HCT116 (cell line): Measurements from ENCODE around the gene IRAG1. TPM values are rescaled to one million over a fixed set of nuclear protein-coding genes. Genes with fewer than 3 reads are reported as not detected.
A peak's percentile ranks its signal among the peaks of the same experiment; 100 is the strongest.

Experiments
- ATAC-seq: fragments of 200-7000 bp; cut with Tn5 transposase; 2 replicates; pipeline ENCODE4 v1.9.1; 2020; ENCODE audit warnings: mild to moderate bottlenecking, moderate library complexity
- Bru-seq: library from RNA; stranded (reverse); fragments of 400-500 nt; gene quantifications from one replicate; lab custom pipeline; 2021; lab: Mats Ljungman, UMichigan
- BruChase-seq, 2 experiments: library from RNA; stranded (reverse); fragments of 400-500 nt; gene quantifications; one replicate each; lab custom pipeline; 2021; lab: Mats Ljungman, UMichigan
- BruUV-seq: library from RNA; stranded (reverse); fragments of 400-500 nt; replicated peaks from 2 replicates; lab custom pipeline; 2021; lab: Mats Ljungman, UMichigan
- CTCF ChIA-PET: fragments of 300-600 bp; sonication (Branson Sonifier 250); formaldehyde crosslinking; loops from one replicate; lab custom pipeline; 2021; ENCODE audit warnings: antibody characterized with exemption; lab: Charles Lee
- POLR2A ChIA-PET: fragments of 300-600, 350-600 bp; sonication (Branson Sonifier 250); formaldehyde crosslinking; loops from one replicate; lab custom pipeline; 2021; ENCODE audit warnings: antibody characterized with exemption; lab: Charles Lee
- RAD21 ChIA-PET, 2 experiments: fragments of 300-600 bp; sonication (Branson Sonifier 250); formaldehyde crosslinking; loops; one replicate each; lab custom pipeline; 2023; ENCODE audit warnings: low total read pairs in 2 of 2; ENCODE audit not compliant: uncharacterized antibody in 2 of 2, unreplicated experiment in 2 of 2, low non-redundant PET in 1 of 2; lab: Charles Lee
- DNase-seq: peaks from one replicate; pipeline ENCODE4 v3.0.0-alpha.2; 2010; ENCODE audit warnings: low read depth, low spot score
- H2AFZ ChIP-seq: fragments of 200-600 bp; shearing (Covaris generic), sonication (generic); 2 replicates; pipeline ENCODE4 v1.6.1; 2017; ENCODE audit warnings: low read depth, mixed run types, mixed read lengths, antibody characterized with exemption, low read length; ENCODE audit not compliant: poor library complexity, severe bottlenecking
- H3K27ac ChIP-seq: 2 replicates; pipeline ENCODE4 v1.5.1; 2012; ENCODE audit warnings: low read depth, low read length
- H3K27me3 ChIP-seq: fragments of 200-600 bp; sonication (generic); 2 replicates; pipeline ENCODE4 v1.6.1; 2016; ENCODE audit warnings: mixed run types, low read length, mixed read lengths; ENCODE audit not compliant: insufficient read depth
- H3K36me3 ChIP-seq, 2 experiments: fragments of 200-500 bp in 1 of 2; fragments of 200-600 bp in 1 of 2; sonication (Bioruptor generic) in 1 of 2; sonication (generic) in 1 of 2; 2 replicates each; pipeline versions ENCODE4 v1.5.1 to v1.6.1; 2014 to 2016; ENCODE audit warnings: low read length in 2 of 2, inconsistent platforms in 1 of 2, mixed read lengths in 1 of 2, mixed run types in 1 of 2; ENCODE audit not compliant: insufficient read depth in 2 of 2, control insufficient read depth in 1 of 2
- H3K4me1 ChIP-seq, 2 experiments: fragments of 200-600 bp in 1 of 2; sonication (generic) in 1 of 2; 2 replicates each; pipeline versions ENCODE4 v1.5.1 to v1.6.1; 2012 to 2017; ENCODE audit warnings: low read length in 2 of 2, inconsistent platforms in 1 of 2, mild to moderate bottlenecking in 1 of 2, mixed read lengths in 1 of 2, mixed run types in 1 of 2, moderate library complexity in 1 of 2; ENCODE audit not compliant: insufficient read depth in 2 of 2, control insufficient read depth in 1 of 2
- H3K4me2 ChIP-seq: fragments of 200-600 bp; sonication (generic); 2 replicates; pipeline ENCODE4 v1.6.1; 2017; ENCODE audit warnings: mixed run types, low read length, mixed read lengths
- H3K4me3 ChIP-seq, 2 experiments: fragments of 200-600 bp in 1 of 2; sonication (generic) in 1 of 2; replicated peaks in 1 of 2; 2 replicates each; pipeline ENCODE4 v1.5.1; 2011 to 2016; ENCODE audit warnings: low read length in 2 of 2, control low read depth in 1 of 2, low read depth in 1 of 2, mild to moderate bottlenecking in 1 of 2, mixed read lengths in 1 of 2, mixed run types in 1 of 2
- H3K79me2 ChIP-seq: fragments of 200-600 bp; sonication (generic); 2 replicates; pipeline ENCODE4 v1.6.1; 2017; ENCODE audit warnings: mild to moderate bottlenecking, mixed run types, low read length, moderate library complexity, mixed read lengths; ENCODE audit not compliant: insufficient read depth
- H3K9ac ChIP-seq: fragments of 200-600 bp; sonication (generic); 2 replicates; pipeline ENCODE4 v1.6.1; 2016; ENCODE audit warnings: low read length, mixed read lengths
- H3K9me2 ChIP-seq: fragments of 200-600 bp; sonication (generic), shearing (Covaris generic); 2 replicates; pipeline ENCODE4 v1.6.1; 2017; ENCODE audit warnings: mixed run types, mild to moderate bottlenecking, moderate library complexity; ENCODE audit not compliant: insufficient read depth
- H3K9me3 ChIP-seq, 2 experiments: fragments of 200-500 bp in 1 of 2; fragments of 200-600 bp in 1 of 2; sonication (Bioruptor generic) in 1 of 2; sonication (generic) in 1 of 2; 2 replicates each; pipeline ENCODE4 v1.6.1; 2014 to 2017; ENCODE audit warnings: low read length in 2 of 2, mixed read lengths in 2 of 2, inconsistent platforms in 1 of 2, low read depth in 1 of 2, mild to moderate bottlenecking in 1 of 2, mixed run types in 1 of 2, moderate library complexity in 1 of 2; ENCODE audit not compliant: control insufficient read depth in 1 of 2, insufficient read depth in 1 of 2
- H4K20me1 ChIP-seq: fragments of 200-600 bp; sonication (generic), shearing (Covaris generic); 2 replicates; pipeline ENCODE4 v1.6.1; 2017; ENCODE audit warnings: mixed run types, mild to moderate bottlenecking, moderate library complexity; ENCODE audit not compliant: insufficient read depth
- CBX3 ChIP-seq: IDR thresholded peaks from 2 replicates; pipeline ENCODE4 v1.6.1; 2012; ENCODE audit warnings: low read depth
- CEBPB ChIP-seq: IDR thresholded peaks from 2 replicates; pipeline ENCODE4 v1.6.1; 2012; ENCODE audit warnings: low read depth
- EGR1 ChIP-seq: IDR thresholded peaks from 2 replicates; pipeline ENCODE4 v1.6.1; 2012; ENCODE audit warnings: low read depth
- EZH2phosphoT487 ChIP-seq: fragments of 200-600 bp; IDR thresholded peaks from 2 replicates; pipeline ENCODE4 v1.6.1; 2018; ENCODE audit warnings: antibody characterized with exemption, borderline replicate concordance
- JUND ChIP-seq: IDR thresholded peaks from 2 replicates; pipeline ENCODE4 v1.6.1; 2012
- POLR2A ChIP-seq: IDR thresholded peaks from 2 replicates; pipeline ENCODE4 v1.7.0; 2011; ENCODE audit warnings: borderline replicate concordance; ENCODE audit not compliant: insufficient read depth, insufficient read length; ENCODE audit errors: extremely low read depth
- RAD21 ChIP-seq: IDR thresholded peaks from 2 replicates; pipeline ENCODE4 v1.6.1; 2012; ENCODE audit warnings: low read depth, mild to moderate bottlenecking
- SP1 ChIP-seq: IDR thresholded peaks from 2 replicates; pipeline ENCODE4 v1.6.1; 2012; ENCODE audit warnings: low read depth
- SRF ChIP-seq: IDR thresholded peaks from 2 replicates; pipeline ENCODE4 v1.6.1; 2012; ENCODE audit warnings: low read depth
- YY1 ChIP-seq: IDR thresholded peaks from 2 replicates; pipeline ENCODE4 v1.6.1; 2011; ENCODE audit warnings: low read length, low read depth, moderate library complexity, mild to moderate bottlenecking; ENCODE audit not compliant: insufficient replicate concordance; ENCODE audit errors: extremely low read depth
- ZNF274 ChIP-seq: fragments of 200-500 bp; sonication (Bioruptor generic); IDR thresholded peaks from 2 replicates; pipeline ENCODE4 v1.6.1; 2014; ENCODE audit warnings: mild to moderate bottlenecking, low read depth, low read length, inconsistent platforms
- intact Hi-C: fragments of 100-400 bp; cut with micrococcal nuclease; formaldehyde crosslinking; loops from 2 replicates; pipeline ENCODE4 v1.10.0; 2022
- long read RNA-seq: library from polyadenylated mRNA; unstranded; transcript quantifications from one replicate; pipeline ENCODE4 v2.0.0, GENCODE V29; 2021; ENCODE audit not compliant: unreplicated experiment
- polyA plus RNA-seq: library from polyadenylated mRNA; unstranded; fragments of >200 nt; gene quantifications from 2 replicates; pipeline ENCODE4 v1.2.1, GENCODE V29; 2012; ENCODE audit warnings: missing spikeins
- total RNA-seq: library from RNA; stranded (reverse); gene quantifications from one replicate; pipeline ENCODE4 v1.2.1, GENCODE V29; 2021; ENCODE audit not compliant: unreplicated experiment
- TF ChIP-seq, protein P1 (sequence below), 3 experiments: fragments of 200-600 bp in 1 of 3; sonication (generic) in 1 of 3; IDR thresholded peaks in 2 of 3; conservative IDR thresholded peaks in 1 of 3; 2 replicates each; pipeline ENCODE4 v1.5.1; 2012 to 2017; ENCODE audit warnings: low read depth in 2 of 3, low read length in 2 of 3, antibody characterized with exemption in 1 of 3, borderline replicate concordance in 1 of 3, control low read depth in 1 of 3, mild to moderate bottlenecking in 1 of 3, mixed read lengths in 1 of 3, mixed run types in 1 of 3, moderate library complexity in 1 of 3; ENCODE audit not compliant: insufficient read depth in 1 of 3
- TF ChIP-seq, protein P2 (sequence below): IDR thresholded peaks from 2 replicates; pipeline ENCODE4 v1.6.1; 2012
- TF ChIP-seq, protein P3 (sequence below): IDR thresholded peaks from 2 replicates; pipeline ENCODE4 v1.6.1; 2011; ENCODE audit warnings: mild to moderate bottlenecking, low read length, moderate library complexity; ENCODE audit not compliant: insufficient replicate concordance; ENCODE audit errors: extremely low read depth
- TF ChIP-seq, protein P4 (sequence below): IDR thresholded peaks from 2 replicates; pipeline ENCODE4 v1.6.1; 2012

IRAG1 gene, protein sequence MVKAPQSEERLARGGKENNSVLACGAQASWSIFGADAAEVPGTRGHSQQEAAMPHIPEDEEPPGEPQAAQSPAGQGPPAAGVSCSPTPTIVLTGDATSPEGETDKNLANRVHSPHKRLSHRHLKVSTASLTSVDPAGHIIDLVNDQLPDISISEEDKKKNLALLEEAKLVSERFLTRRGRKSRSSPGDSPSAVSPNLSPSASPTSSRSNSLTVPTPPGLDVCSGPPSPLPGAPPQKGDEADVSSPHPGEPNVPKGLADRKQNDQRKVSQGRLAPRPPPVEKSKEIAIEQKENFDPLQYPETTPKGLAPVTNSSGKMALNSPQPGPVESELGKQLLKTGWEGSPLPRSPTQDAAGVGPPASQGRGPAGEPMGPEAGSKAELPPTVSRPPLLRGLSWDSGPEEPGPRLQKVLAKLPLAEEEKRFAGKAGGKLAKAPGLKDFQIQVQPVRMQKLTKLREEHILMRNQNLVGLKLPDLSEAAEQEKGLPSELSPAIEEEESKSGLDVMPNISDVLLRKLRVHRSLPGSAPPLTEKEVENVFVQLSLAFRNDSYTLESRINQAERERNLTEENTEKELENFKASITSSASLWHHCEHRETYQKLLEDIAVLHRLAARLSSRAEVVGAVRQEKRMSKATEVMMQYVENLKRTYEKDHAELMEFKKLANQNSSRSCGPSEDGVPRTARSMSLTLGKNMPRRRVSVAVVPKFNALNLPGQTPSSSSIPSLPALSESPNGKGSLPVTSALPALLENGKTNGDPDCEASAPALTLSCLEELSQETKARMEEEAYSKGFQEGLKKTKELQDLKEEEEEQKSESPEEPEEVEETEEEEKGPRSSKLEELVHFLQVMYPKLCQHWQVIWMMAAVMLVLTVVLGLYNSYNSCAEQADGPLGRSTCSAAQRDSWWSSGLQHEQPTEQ
- 3.7 TPM for total RNA-seq
- 2.0 and 2.3 TPM in 2 replicates for polyA plus RNA-seq
- percentile 41 among the genes with signal in this experiment for Bru-seq, nascent RNA
- percentile 36 among the genes with signal in this experiment for BruChase-seq, experiment 1, labeled RNA remaining after a 6-hour chase
- BruChase-seq, experiment 2, labeled RNA remaining after a 2-hour chase: percentile 42 among the genes with signal in this experiment
- long read RNA-seq, partial matches to known transcripts: 8 of 11 reads
- long read RNA-seq, other reads (novel, unspliced or antisense): 3 of 11 reads

DNA sequence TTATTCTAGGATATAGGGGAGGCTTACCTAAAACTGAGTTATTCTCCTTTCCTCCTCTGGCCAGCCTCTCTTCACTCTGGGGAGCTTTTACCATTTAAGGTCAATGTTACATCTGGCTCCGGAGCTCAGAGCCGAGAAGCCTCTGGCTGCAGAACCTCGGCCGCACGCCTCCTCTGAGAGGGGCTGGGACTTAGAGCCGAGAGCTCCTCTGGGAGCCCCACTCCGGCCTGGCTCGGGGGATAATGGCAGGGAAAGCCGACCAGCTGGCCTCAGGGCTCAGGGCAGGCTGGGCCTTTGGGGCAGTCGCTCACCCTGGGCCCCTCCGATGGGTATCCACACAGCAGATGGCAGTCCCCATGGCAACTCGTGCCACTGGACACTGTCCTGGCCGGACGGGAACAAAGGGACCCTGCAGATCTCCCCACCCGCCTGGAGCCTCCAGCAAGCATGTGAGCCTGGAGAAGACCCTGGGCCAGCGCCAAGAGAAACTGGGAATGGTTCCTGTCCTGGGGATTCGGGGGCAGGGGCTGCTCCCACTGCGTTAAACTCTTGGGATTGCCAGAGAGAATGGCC, at the start of gene IRAG1:
Gene IRAG1 (minus strand): TSS at position 247 of the 573 bp plus-strand sequence. CDS start 153 bp downstream, at position 94.
- CTCF ChIA-PET: interaction anchor here (0.6 to 2.6 kb wide), 4 partner anchors 10 to 327 kb away, joined by 4 to 6 read pairs (median 4); no protein-coding TSS in a partner anchor
- RAD21 ChIA-PET: no interaction called here
- Histone ChIP-seq H3K36me3 (no peaks in the 10 kb centered on the region), H2AFZ (no peak within 1 kb of the TSS), H3K4me2 (no peak within 1 kb of the TSS), H3K27ac (no peak within 1 kb of the TSS; the same call in 1 of the 2 replicates), H3K4me1 (peaks cover 5 to 52% of the 10 kb centered on the region in 2 experiments), H3K4me3 (no peak within 1 kb of the TSS), H4K20me1 (no peaks in the 10 kb centered on the region), H3K79me2 (no peaks in the 10 kb centered on the region), H3K9ac (no peak within 1 kb of the TSS), H3K9me3 (no peaks in the 10 kb centered on the region), H3K9me2 (no peaks in the 10 kb centered on the region), H3K27me3 (no peaks in the 10 kb centered on the region)
- ATAC-seq (no peak), DNase-seq (no peak)
- no TSS peak for BruUV-seq
- POLR2A ChIA-PET: interaction anchor here (0.9 kb wide), 1 partner anchor 13 kb away, joined by 3 read pairs; no protein-coding TSS in a partner anchor
- intact Hi-C loops: no loop called here
- TF ChIP-seq EGR1 (no peak), CBX3 (no peak), SP1 (no peak), ZNF274 (no peak), RAD21 (no peak), EZH2phosphoT487 (no peak), JUND (no peak), YY1 (no peak), SRF (no peak), CEBPB (no peak), POLR2A (no peak)
- TF ChIP-seq, protein P1, sequence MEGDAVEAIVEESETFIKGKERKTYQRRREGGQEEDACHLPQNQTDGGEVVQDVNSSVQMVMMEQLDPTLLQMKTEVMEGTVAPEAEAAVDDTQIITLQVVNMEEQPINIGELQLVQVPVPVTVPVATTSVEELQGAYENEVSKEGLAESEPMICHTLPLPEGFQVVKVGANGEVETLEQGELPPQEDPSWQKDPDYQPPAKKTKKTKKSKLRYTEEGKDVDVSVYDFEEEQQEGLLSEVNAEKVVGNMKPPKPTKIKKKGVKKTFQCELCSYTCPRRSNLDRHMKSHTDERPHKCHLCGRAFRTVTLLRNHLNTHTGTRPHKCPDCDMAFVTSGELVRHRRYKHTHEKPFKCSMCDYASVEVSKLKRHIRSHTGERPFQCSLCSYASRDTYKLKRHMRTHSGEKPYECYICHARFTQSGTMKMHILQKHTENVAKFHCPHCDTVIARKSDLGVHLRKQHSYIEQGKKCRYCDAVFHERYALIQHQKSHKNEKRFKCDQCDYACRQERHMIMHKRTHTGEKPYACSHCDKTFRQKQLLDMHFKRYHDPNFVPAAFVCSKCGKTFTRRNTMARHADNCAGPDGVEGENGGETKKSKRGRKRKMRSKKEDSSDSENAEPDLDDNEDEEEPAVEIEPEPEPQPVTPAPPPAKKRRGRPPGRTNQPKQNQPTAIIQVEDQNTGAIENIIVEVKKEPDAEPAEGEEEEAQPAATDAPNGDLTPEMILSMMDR (IDR thresholded peaks at IDR 0.05 in 2 of 3, conservative IDR thresholded peaks at IDR 0.05 in 1 of 3; ENCODE audit: borderline replicate concordance in 1 of 3, insufficient read depth in 1 of 3, low read depth in 2 of 3, low read length in 2 of 3): no peak
- TF ChIP-seq, protein P2, sequence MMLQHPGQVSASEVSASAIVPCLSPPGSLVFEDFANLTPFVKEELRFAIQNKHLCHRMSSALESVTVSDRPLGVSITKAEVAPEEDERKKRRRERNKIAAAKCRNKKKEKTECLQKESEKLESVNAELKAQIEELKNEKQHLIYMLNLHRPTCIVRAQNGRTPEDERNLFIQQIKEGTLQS: no peak
- TF ChIP-seq, protein P3, sequence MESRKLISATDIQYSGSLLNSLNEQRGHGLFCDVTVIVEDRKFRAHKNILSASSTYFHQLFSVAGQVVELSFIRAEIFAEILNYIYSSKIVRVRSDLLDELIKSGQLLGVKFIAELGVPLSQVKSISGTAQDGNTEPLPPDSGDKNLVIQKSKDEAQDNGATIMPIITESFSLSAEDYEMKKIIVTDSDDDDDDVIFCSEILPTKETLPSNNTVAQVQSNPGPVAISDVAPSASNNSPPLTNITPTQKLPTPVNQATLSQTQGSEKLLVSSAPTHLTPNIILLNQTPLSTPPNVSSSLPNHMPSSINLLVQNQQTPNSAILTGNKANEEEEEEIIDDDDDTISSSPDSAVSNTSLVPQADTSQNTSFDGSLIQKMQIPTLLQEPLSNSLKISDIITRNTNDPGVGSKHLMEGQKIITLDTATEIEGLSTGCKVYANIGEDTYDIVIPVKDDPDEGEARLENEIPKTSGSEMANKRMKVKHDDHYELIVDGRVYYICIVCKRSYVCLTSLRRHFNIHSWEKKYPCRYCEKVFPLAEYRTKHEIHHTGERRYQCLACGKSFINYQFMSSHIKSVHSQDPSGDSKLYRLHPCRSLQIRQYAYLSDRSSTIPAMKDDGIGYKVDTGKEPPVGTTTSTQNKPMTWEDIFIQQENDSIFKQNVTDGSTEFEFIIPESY: no peak
- TF ChIP-seq, protein P4, sequence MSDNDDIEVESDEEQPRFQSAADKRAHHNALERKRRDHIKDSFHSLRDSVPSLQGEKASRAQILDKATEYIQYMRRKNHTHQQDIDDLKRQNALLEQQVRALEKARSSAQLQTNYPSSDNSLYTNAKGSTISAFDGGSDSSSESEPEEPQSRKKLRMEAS: no peak
